Ascending aorta (tissue), 2 donors: ENCODE results near the gene CPS1. TPM values are rescaled to one million over a fixed set of nuclear protein-coding genes. Genes with fewer than 3 reads are reported as not detected.

Experiments used
- DNase-seq, 2 donors: peaks; one replicate each; pipeline ENCODE4 v3.0.0-alpha.2; 2019; ENCODE audit warnings: low spot score in 2 of 2
- H3K27ac ChIP-seq, 2 donors: fragments of 200-600 bp; sonication (generic); one replicate each; pipeline ENCODE4 v1.5.1; 2016 to 2017; ENCODE audit warnings: mild to moderate bottlenecking in 1 of 2
- H3K27me3 ChIP-seq: fragments of 200-600 bp; sonication (generic); one replicate; pipeline ENCODE4 v1.5.1; 2017
- H3K36me3 ChIP-seq, 2 donors: fragments of 200-600 bp; sonication (generic); one replicate each; pipeline ENCODE4 v1.5.1; 2016
- H3K4me1 ChIP-seq, 2 donors: fragments of 200-600 bp; sonication (generic); one replicate each; pipeline ENCODE4 v1.5.1; 2016 to 2017; ENCODE audit warnings: mild to moderate bottlenecking in 1 of 2
- H3K4me3 ChIP-seq, 2 donors: fragments of 200-600 bp; sonication (generic); one replicate each; pipeline ENCODE4 v1.5.1; 2016 to 2017; ENCODE audit warnings: mild to moderate bottlenecking in 1 of 2
- H3K9me3 ChIP-seq, 2 donors: fragments of 200-600 bp; sonication (generic); one replicate each; pipeline ENCODE4 v1.5.1; 2016
- CTCF ChIP-seq, 3 experiments: fragments of 200-600 bp in 2 of 3; fragments of 450-650 bp in 1 of 3; sonication (generic) in 2 of 3; IDR thresholded peaks; one replicate each; pipeline ENCODE4 v1.5.1; 2016 to 2019; ENCODE audit warnings: antibody characterized with exemption in 3 of 3, mild to moderate bottlenecking in 1 of 3, moderate library complexity in 1 of 3
- intact Hi-C: fragments of 100-400 bp; cut with DNase I; formaldehyde crosslinking; loops from one replicate; pipeline ENCODE4 v1.15.1; 2023
- total RNA-seq: library from RNA; depleted of rRNA; stranded (reverse); fragments of >200 nt; gene quantifications from one replicate; pipeline ENCODE4 v1.1.0, GENCODE V29; 2016

The CPS1 gene
- total RNA-seq, 1 donor from 2014 or later = 9.4 TPM

- Histone ChIP-seq H3K27ac (no peak overlapping the region), H3K36me3 (no peaks in the 10 kb centered on the region), H3K4me3 (no peak overlapping the region), H3K27me3 (no peaks in the 10 kb centered on the region), H3K4me1 (no peaks in the 10 kb centered on the region), H3K9me3 (no peaks in the 10 kb centered on the region)
- TF ChIP-seq CTCF (IDR thresholded peaks at IDR 0.05) = no peak
- intact Hi-C loops = no loop called here
- DNase-seq = no peak
These were observed 32.6 kb upstream of the CPS1 start for GRCh38 chr2:210523650-210524289.

- Histone ChIP-seq H3K27me3 (no peaks in the 10 kb centered on the region), H3K4me1 (no peaks in the 10 kb centered on the region), H3K9me3 (no peaks in the 10 kb centered on the region), H3K4me3 (no peak overlapping the region), H3K27ac (no peak overlapping the region), H3K36me3 (no peaks in the 10 kb centered on the region)
- intact Hi-C loops = no loop called here
- no peak for DNase-seq
- no peak for TF ChIP-seq CTCF (IDR thresholded peaks at IDR 0.05)
These were observed 31.9 kb upstream of the CPS1 start for GRCh38 chr2:210524533-210524932.

GRCh38 chr2:210527286-210527685 lies 29.1 kb upstream of the CPS1 start:
- H3K4me3 ChIP-seq = no peak overlapping the region
- DNase-seq = no peak
- no peak for TF ChIP-seq CTCF (IDR thresholded peaks at IDR 0.05)
- H3K27me3 ChIP-seq = no peaks in the 10 kb centered on the region
- H3K27ac ChIP-seq = no peak overlapping the region
- H3K9me3 ChIP-seq = no peaks in the 10 kb centered on the region
- H3K36me3 ChIP-seq = no peaks in the 10 kb centered on the region
- H3K4me1 ChIP-seq = no peaks in the 10 kb centered on the region
- intact Hi-C loops = no loop called here

- H3K4me3 ChIP-seq = no peak overlapping the region
- no peaks in the 10 kb centered on the region for H3K36me3 ChIP-seq
- no peaks in the 10 kb centered on the region for H3K9me3 ChIP-seq
- H3K4me1 ChIP-seq = no peaks in the 10 kb centered on the region
- TF ChIP-seq CTCF (IDR thresholded peaks at IDR 0.05) = no peak
- DNase-seq = no peak
- H3K27ac ChIP-seq = no peak overlapping the region
- no peaks in the 10 kb centered on the region for H3K27me3 ChIP-seq
- intact Hi-C loops = no loop called here
These were observed 27.7 kb upstream of the CPS1 start for GRCh38 chr2:210528716-210529115.

- Histone ChIP-seq H3K4me1 (no peaks in the 10 kb centered on the region), H3K36me3 (no peaks in the 10 kb centered on the region), H3K27ac (no peak overlapping the region), H3K27me3 (no peaks in the 10 kb centered on the region), H3K4me3 (no peak overlapping the region), H3K9me3 (no peaks in the 10 kb centered on the region)
- intact Hi-C loops = no loop called here
- no peak for DNase-seq
- no peak for TF ChIP-seq CTCF (IDR thresholded peaks at IDR 0.05)
These were observed 25.3 kb upstream of the CPS1 start for GRCh38 chr2:210531050-210531449.

GRCh38 chr2:210531482-210531881 lies 24.9 kb upstream of the CPS1 start:
- no peak for DNase-seq
- no peak overlapping the region for H3K27ac ChIP-seq
- no peaks in the 10 kb centered on the region for H3K9me3 ChIP-seq
- no peak for TF ChIP-seq CTCF (IDR thresholded peaks at IDR 0.05)
- no peaks in the 10 kb centered on the region for H3K27me3 ChIP-seq
- intact Hi-C loops = no loop called here
- H3K4me3 ChIP-seq = no peak overlapping the region
- no peaks in the 10 kb centered on the region for H3K36me3 ChIP-seq
- H3K4me1 ChIP-seq = no peaks in the 10 kb centered on the region
